Coronary artery (tissue), 2 donors: ENCODE results near the gene LRRC8B.

Source experiments
- DNase-seq: peaks from one replicate; pipeline ENCODE4 v3.0.0-alpha.2; 2017; ENCODE audit warnings: low spot score
- H3K27ac ChIP-seq, 2 donors: fragments of 200-600 bp; sonication (generic); one replicate each; pipeline ENCODE4 v1.5.1; 2016 to 2019
- H3K4me3 ChIP-seq: fragments of 200-600 bp; sonication (generic); 2 replicates; pipeline ENCODE4 v1.5.1; 2016; ENCODE audit warnings: mild to moderate bottlenecking, moderate library complexity
- CTCF ChIP-seq: fragments of 200-600 bp; sonication (generic); IDR thresholded peaks from one replicate; pipeline ENCODE4 v1.5.1; 2019; ENCODE audit warnings: antibody characterized with exemption

LRRC8B gene

GRCh38 chr1:89644119-89644814 lies 119.6 kb downstream of the LRRC8B start:
- Histone ChIP-seq H3K4me3 (no peak overlapping the region), H3K27ac (no peak overlapping the region)
- TF ChIP-seq CTCF: no peak
- DNase-seq: no peak

DNA sequence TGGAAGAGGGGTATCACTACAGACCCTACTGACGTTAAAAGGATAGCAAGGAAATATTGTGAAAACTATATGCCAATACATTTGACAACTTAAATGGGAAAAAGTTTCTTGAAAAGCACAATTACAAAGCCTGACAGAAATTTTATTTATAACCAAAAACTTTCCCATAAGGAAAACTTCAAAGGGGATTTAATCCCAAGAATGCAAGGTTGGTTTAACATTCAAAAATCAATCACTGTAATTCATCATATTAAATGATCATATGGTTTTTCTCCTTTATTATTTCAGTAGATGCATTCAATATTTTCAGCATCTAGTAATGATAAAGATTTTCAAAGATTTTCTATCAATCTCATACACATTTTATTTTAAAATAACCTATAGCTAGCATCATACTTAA lies 121.6 kb downstream of the LRRC8B start:
- no peak overlapping the region for H3K4me3 ChIP-seq
- no peak overlapping the region for H3K27ac ChIP-seq
- TF ChIP-seq CTCF: no peak
- DNase-seq: no peak
